AG09309 (cell line): ENCODE data around the gene USP26.
"Not testable (repeated sequence)": the region's sequence is repeated elsewhere in the genome, so short reads cannot be mapped to it uniquely, and the experiment has no call there.

Experiments used
- DNase-seq: peaks from one replicate; pipeline ENCODE4 v3.0.0-alpha.2; 2010; ENCODE audit warnings: low read depth
- H3K4me3 ChIP-seq: 2 replicates; pipeline ENCODE4 v1.5.1; 2011; ENCODE audit warnings: mild to moderate bottlenecking, low read depth, low read length, moderate library complexity; ENCODE audit not compliant: control insufficient read depth
- TF ChIP-seq, protein P1 (sequence below): IDR thresholded peaks from 2 replicates; pipeline ENCODE4 v1.5.1; 2011; ENCODE audit warnings: mild to moderate bottlenecking, low read depth, low read length, inconsistent platforms; ENCODE audit not compliant: insufficient read depth, control insufficient read depth; ENCODE audit errors: missing control alignments

USP26 gene

DNA sequence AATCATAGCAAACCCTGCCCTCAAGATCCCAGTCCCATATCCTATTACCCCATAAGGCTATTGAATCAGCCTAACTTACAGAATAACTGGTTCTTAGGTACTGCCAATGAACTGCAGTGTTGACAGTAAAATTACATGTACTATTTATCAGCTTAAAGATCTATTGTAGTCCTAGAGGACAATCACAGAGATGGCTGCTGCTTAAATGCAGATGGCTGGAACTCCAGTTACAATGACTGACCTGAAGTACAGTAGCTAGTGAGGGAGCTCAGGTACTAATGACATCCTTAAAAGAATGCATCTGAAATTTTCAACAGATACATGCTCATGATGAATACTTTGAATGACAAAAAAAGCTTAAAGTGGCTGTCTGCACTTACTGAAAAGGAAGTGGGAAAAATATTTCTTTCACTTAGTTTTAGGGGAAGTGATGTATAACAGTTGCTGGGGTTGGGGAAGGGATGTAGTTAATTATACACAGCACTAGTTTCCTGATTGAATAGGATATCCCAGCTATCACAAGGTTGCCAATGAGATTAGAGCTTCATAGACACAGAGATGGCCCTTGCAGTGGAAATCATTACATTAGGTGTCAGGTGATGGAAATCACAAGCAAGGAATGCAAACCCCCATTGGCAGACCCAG is 42.0 kb downstream of the USP26 start:
- DNase-seq, result no peak
- H3K4me3 ChIP-seq, result no peak overlapping the region
- TF ChIP-seq, protein P1, sequence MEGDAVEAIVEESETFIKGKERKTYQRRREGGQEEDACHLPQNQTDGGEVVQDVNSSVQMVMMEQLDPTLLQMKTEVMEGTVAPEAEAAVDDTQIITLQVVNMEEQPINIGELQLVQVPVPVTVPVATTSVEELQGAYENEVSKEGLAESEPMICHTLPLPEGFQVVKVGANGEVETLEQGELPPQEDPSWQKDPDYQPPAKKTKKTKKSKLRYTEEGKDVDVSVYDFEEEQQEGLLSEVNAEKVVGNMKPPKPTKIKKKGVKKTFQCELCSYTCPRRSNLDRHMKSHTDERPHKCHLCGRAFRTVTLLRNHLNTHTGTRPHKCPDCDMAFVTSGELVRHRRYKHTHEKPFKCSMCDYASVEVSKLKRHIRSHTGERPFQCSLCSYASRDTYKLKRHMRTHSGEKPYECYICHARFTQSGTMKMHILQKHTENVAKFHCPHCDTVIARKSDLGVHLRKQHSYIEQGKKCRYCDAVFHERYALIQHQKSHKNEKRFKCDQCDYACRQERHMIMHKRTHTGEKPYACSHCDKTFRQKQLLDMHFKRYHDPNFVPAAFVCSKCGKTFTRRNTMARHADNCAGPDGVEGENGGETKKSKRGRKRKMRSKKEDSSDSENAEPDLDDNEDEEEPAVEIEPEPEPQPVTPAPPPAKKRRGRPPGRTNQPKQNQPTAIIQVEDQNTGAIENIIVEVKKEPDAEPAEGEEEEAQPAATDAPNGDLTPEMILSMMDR, result no peak

DNA sequence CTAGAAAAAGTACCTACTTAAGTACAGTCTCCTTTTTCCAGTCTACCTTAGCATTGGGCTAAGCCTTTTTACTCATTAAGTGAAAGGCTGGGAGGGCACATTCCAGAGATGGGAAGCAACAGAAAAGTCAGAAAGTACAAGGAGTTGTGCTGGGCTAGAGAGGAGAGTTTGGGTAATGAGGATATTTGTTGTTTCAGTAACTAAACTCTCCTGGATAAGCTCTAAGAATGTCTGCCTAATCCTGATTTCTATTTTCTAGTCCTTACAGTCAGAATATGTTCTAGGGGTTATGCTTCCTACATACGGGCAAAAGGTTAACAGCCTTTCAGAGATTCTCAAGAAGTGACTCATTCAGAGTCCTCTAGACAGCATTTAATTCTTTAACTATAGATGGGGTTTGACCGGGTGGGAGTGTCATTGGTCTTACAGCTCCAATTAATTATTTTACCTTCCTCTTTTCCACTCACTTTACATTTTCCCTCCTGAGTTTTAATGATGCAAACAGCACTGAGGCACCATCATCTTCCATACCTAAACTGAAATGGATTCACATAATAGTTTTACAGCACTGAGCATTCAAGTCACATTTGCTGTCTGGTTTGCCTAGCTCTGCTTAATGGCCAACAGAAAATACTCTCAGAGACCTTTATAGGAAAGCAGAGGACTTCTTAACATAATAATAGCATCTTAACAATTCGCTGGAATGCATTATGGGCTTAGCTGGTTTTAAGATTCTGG is 42.9 kb downstream of the USP26 start:
- H3K4me3 ChIP-seq, result no peak overlapping the region
- no peak for DNase-seq
- TF ChIP-seq, protein P1, result no peak

DNA sequence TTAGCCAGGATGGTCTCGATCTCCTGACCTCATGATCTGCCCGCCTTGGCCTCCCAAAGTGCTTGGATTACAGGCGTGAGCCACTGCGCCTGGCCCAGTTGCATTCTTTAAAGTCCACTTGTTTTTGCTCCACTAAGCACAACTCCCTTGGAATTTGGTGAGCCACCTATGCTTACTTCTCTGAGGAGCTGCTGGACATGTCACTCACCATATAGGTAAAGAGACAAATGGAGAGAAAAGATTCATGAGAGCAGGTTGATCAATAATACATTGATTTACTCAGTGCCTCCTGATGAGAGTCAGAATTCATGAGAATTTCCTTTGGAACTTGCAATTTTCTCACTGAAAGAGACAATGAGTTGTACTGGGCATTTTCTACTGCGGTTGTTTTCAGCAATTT is 48.2 kb downstream of the USP26 start:
- no peak overlapping the region for H3K4me3 ChIP-seq
- TF ChIP-seq, protein P1, result no peak
- DNase-seq, result no peak

DNA sequence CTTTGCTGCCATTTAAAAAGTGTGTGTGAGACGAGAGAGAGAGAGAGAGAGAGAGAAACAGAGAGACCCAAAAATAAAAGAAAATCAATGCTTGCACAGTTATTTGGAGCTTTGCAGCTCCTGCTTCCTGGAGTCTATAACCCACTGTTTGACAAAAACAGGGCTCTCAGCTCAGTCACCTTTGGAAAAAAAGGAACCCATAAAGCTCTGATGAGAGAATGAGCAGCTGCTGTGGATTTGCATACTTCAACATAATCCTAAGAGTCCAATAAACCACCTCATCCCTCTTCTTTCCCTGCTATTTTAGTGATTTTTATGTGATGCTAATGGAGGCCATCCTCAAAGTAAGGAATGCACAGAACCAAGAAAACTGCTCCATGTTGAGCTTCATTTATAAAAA is 50.3 kb downstream of the USP26 start:
- H3K4me3 ChIP-seq, result no peak overlapping the region
- no peak for DNase-seq
- TF ChIP-seq, protein P1, result no peak

DNA sequence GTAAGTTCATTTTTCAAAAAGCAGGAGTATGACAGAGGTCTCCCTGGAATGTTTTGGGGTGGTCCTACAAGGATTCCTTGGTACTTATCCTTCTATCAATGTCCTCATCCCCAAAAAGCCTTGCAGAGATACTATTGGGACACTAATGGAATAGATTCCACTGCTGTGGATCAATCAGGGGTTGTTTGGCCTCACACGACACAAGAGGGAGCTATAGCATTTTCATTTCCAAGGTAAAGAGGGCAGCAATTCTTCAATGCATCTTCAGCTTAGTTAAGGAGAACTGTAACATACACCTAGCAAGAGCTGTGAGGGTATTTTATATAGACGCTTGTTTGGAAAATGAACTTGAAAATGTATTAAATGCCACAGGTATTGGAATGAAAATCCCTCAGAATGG is 50.9 kb downstream of the USP26 start:
- no peak for DNase-seq
- TF ChIP-seq, protein P1, result peak; percentile 19

DNA sequence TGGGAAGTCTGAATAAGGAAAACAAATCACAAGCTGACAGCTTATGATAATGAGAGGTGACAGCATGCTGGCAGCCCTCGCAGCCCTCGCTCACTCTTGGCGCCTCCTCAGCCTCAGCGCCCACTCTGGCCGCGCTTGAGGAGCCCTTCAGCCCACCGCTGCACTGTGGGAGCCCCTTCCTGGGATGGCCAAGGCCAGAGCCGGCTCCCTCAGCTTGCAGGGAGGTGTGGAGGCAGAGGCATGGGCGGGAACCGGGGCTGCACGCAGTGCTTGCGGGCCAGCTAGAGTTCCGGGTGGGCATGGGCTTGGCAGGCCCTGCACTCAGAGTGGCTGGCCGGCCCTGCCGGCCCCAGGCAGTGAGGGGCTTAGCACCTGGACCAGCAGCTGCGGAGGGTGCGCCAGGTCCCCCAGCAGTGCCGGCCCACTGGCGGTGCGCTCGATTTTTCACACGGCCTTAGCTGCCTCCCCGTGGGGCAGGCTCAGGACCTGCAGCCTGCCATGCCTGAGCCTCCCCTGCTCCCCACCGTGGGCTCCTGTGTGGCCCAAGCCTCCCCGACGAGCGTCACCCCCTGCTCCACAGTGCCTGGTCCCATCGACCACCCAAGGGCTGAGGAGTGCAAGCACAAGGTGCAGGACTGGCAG is 52.6 kb downstream of the USP26 start:
- not testable (repeated sequence) for DNase-seq, H3K4me3 ChIP-seq

More for the DNA sequence above, 50.9 kb downstream of the USP26 start:
- H3K4me3 ChIP-seq, result no peak overlapping the region

DNA sequence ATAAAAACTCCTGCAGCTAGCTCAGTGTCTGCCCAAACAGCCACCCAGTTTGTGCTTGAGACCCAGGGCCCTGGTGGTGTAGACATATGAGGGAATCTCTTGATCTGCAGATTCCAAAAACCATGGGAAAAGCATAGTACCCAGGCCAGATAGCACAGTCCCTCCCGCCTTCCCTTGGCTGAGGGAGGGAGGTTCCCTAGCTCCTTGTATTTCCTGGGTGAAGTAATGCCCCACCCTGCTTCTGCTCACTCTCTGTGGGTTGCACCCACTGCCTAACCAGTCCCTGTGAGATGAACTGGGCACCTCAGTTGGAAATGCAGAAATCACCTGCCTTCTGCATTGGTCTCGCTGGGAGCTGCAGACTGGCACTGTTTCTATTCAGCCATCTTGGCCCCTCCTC is 54.6 kb downstream of the USP26 start:
- DNase-seq, result no peak
- H3K4me3 ChIP-seq, result no peak overlapping the region
- TF ChIP-seq, protein P1, result no peak
